AG04449 (cell line): ENCODE data around the gene DCTPP1.
"Not testable (repeated sequence)": the region's sequence is repeated elsewhere in the genome, so short reads cannot be mapped to it uniquely, and the experiment has no call there.

Source experiments
- CTCF ChIA-PET: fragments of 350-600 bp; formaldehyde crosslinking; extraction: SDS; loops from one replicate; lab custom pipeline; 2021; ENCODE audit warnings: antibody characterized with exemption; lab: Yijun Ruan, JAX
- POLR2A ChIA-PET: fragments of 400-600, 350-600 bp; formaldehyde crosslinking; extraction: SDS; loops from one replicate; lab custom pipeline; 2020; ENCODE audit warnings: antibody characterized with exemption, inconsistent platforms; lab: Yijun Ruan, JAX
- DNase-seq: peaks from one replicate; pipeline ENCODE4 v3.0.0-alpha.2; 2010; ENCODE audit warnings: low read depth, low spot score
- H3K4me3 ChIP-seq: 2 replicates; pipeline ENCODE4 v1.5.1; 2011; ENCODE audit warnings: low read depth, mild to moderate bottlenecking, control low read depth, low read length
- CTCF ChIP-seq: IDR thresholded peaks from one replicate; pipeline ENCODE4 v1.5.1; 2011; ENCODE audit warnings: mild to moderate bottlenecking, moderate library complexity, low read length, control low read depth, inconsistent platforms; ENCODE audit not compliant: insufficient read depth; ENCODE audit errors: missing control alignments

DCTPP1 gene

DNA sequence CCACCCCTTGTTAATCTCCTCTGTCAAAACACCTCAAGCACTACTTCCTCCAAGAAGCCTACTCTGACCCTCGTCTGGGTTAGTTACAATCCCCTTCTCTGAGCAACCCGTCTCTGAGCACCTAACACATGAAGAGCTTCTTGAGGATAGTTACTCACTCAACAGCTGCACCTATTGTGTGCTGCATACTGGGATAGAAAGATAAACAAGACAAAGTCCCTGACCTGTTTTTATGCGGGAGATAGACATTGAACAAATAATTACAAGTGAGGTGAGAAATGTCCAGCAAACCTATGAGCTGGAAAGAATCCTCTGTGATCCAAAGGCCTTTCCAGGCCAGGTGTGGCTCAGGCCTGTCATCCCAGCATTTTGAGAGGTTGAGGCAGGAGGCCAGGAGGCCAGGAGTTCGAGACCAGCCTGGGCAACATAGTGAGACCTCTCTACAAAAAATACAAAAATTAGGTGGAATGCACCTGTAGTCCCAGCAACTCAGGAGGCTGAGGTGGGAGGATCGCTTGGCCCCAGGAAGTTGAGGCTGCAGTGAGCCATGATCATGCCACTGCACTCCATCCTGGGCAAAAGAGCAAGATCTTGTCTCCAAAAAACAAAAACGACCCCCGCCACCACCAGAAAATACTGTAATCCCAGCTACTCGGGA lies 27.9 kb downstream of the DCTPP1 start:
- ChIA-PET CTCF (interaction anchor here (1.6 kb wide), 1 partner anchor 9 kb away, joined by 3 read pairs; no protein-coding TSS in a partner anchor), POLR2A (no interaction called here)
- no peak overlapping the region for H3K4me3 ChIP-seq
- no peak for DNase-seq
- no peak for TF ChIP-seq CTCF

GRCh38 chr16:30399435-30400186 lies 30.2 kb downstream of the DCTPP1 start:
- TF ChIP-seq CTCF, result no peak
- ChIA-PET POLR2A (interaction anchor here (0.7 kb wide), 1 partner anchor 29 kb away, joined by 4 read pairs; no protein-coding TSS in a partner anchor), CTCF (interaction anchor here (0.6 to 4.4 kb wide), 3 partner anchors 10 to 45 kb away, joined by 3 to 40 read pairs (median 3); partner anchors contain the start of genes CD2BP2 and ZNF771)
- H3K4me3 ChIP-seq, result peak overlapping the region; percentile 64
- DNase-seq, result no peak

DNA sequence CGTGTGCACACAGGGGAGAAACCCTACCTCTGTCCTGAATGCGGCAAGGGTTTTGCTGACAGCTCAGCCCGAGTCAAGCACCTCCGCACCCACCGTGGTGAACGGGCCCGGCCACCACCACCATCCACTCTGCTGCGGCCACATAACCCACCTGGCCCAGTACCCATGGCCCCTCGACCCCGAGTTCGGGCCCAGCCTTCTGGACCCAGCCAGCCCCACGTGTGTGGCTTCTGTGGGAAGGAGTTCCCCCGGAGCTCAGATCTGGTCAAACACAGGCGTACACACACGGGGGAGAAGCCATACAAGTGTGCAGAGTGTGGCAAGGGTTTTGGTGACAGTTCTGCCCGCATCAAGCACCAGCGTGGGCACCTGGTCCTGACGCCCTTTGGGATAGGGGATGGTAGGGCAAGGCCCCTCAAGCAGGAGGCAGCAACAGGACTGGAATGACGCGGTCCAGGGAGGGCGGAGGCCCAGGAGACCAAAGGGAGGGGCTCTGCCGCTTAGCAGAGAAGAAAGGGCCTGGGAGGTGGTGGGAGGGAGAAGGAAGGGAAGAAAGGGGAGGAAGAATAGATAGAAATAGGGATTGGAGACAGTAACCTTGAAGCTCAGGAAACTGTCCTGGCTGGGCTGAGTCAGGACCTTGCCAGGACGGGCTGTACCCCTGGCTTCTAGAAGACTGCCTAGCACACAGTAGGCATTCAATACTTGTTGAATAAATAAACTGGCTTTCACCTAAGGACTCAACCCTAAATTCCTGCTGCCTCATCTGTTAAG lies 31.0 kb downstream of the DCTPP1 start:
- H3K4me3 ChIP-seq, result no peak overlapping the region
- CTCF ChIA-PET, result interaction anchor here (0.9 to 4.4 kb wide), 4 partner anchors 8 to 44 kb away, joined by 3 to 40 read pairs (median 4); partner anchors contain the start of genes CD2BP2, DCTPP1 and ZNF771
- POLR2A ChIA-PET, result no interaction called here
- DNase-seq, result no peak
- TF ChIP-seq CTCF, result no peak

DNA sequence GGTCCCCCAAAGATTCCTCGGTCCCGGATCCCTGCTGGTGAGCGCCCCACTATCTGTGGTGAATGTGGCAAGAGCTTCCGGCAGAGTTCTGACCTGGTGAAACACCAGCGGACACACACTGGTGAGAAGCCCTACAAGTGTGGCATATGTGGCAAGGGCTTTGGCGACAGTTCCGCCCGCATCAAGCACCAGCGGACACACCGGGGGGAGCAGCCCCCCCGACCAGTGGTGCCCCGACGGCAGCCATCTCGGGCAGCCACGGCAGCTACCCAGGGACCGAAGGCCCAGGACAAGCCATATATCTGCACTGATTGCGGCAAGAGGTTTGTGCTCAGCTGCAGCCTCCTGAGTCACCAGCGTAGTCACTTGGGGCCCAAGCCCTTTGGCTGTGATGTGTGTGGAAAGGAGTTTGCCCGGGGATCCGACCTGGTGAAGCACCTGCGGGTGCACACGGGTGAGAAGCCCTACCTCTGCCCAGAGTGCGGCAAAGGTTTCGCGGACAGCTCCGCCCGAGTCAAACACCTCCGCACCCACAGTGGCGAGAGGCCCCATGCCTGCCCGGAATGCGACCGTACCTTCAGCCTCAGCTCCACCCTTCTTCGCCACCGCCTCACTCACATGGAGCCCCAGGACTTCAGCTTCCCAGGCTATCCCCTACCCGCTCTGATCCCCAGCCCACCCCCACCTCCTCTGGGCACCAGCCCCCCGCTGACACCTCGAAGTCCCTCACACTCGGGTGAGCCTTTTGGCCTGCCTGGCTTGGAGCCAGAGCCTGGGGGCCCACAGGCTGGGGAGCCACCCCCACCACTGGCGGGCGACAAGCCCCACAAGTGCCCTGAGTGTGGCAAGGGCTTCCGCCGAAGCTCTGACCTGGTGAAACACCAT lies 31.8 kb downstream of the DCTPP1 start:
- no peak overlapping the region for H3K4me3 ChIP-seq
- no peak for DNase-seq
- ChIA-PET POLR2A (interaction anchor here (3.3 kb wide), 1 partner anchor 9 kb away, joined by 11 read pairs; the partner anchor contains the start of gene ZNF771), CTCF (interaction anchor here (1.0 to 4.4 kb wide), 3 partner anchors 9 to 32 kb away, joined by 3 to 40 read pairs (median 6); partner anchors contain the start of genes DCTPP1 and ZNF771)
- TF ChIP-seq CTCF, result no peak

GRCh38 chr16:30397056-30397455 lies 32.8 kb downstream of the DCTPP1 start:
- DNase-seq, result no peak
- ChIA-PET CTCF (interaction anchor here (1.5 to 4.4 kb wide), 3 partner anchors 10 to 26 kb away, joined by 6 to 40 read pairs (median 7); partner anchors contain the start of genes TBC1D10B and ZNF771), POLR2A (interaction anchor here (3.3 kb wide), 1 partner anchor 10 kb away, joined by 11 read pairs; the partner anchor contains the start of gene ZNF771)
- H3K4me3 ChIP-seq, result no peak overlapping the region
- no peak for TF ChIP-seq CTCF

- ChIA-PET CTCF (interaction anchor here (2.4 to 5.8 kb wide), 2 partner anchors 12 to 25 kb away, joined by 7 to 52 read pairs; partner anchors contain the start of genes TBC1D10B and ZNF771), POLR2A (interaction anchor here (3.3 kb wide), 1 partner anchor 11 kb away, joined by 11 read pairs; the partner anchor contains the start of gene ZNF771)
- DNase-seq, H3K4me3 ChIP-seq: not testable (repeated sequence)
These were observed 33.2 kb downstream of the DCTPP1 start for GRCh38 chr16:30396627-30397026.
